Measurements from ENCODE around the gene SLC9A9.
"Not testable (repeated sequence)": the region's sequence is repeated elsewhere in the genome, so short reads cannot be mapped to it uniquely, and the experiment has no call there.

SLC9A9 gene

GRCh38 chr3:143847787-143848631 lies at the start of gene SLC9A9:
SLC9A9 (minus strand) TSS chr3:143848468; CDS start chr3:143848322, 146 bp downstream.
- no peak for DNase-seq (ENCODE audit: low spot score)
- peak; percentile 52 for FAIRE-seq

DNA sequence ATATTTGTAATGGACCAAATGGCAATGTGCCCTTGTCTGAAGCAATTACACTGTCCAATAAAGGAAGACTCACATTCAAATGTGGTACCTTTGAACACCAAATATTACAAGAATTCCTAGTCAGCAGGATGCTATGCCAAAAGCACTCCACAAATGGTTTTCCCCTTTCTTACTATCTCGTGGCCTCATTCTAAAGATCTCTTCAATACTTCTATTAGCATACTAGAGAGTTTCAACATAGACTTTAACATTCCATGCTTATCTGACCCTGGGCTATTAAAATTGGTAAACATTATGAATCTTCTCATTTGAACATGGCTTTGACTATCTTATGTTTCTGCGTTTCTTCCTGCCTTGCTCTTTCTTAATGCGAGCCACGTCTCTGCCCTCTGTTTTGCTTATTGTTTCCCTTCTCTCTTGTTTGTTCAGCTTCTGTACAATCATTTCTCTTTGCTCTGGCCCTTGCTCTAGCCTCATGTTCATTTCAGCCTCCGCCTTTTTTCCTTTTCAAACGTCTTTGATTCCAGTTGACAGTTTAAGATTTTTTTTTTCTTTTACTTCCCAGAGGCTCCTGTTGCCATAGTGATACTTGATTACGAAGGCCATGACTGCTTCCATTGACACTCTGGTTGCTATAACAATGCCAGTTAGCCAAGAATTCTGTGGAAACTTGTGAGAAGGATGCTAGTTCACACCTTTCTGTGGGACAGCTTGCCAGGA lies 49.5 kb upstream of the SLC9A9 start:
- DNase-seq (ENCODE audit: low spot score) (no peak), FAIRE-seq (no peak)

DNA sequence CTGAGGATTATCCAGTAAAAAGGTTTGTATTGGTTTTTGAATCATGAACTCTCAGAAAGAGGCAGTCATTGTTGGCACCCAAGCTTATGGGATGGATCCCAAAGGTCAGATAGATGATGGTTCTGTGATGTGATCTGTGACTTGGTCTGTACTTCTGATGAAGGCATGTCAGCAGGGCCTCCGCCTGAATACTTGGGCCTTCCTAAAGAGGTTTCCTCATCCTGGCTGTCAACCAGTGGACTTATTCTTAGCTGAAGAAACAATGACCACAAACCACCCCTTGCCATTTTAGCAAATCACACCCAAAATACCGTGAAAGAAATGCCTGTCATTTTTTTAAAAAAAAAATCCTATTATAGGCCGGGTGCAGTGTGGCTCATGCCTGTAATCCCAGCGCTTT lies 48.2 kb upstream of the SLC9A9 start:
- DNase-seq (ENCODE audit: low spot score) (no peak), FAIRE-seq (no peak)

- FAIRE-seq = peak; percentile 38
- no peak for DNase-seq (ENCODE audit: low spot score)
Observed at GRCh38 chr3:143895805-143896204, 47.5 kb upstream of the SLC9A9 start.

DNA sequence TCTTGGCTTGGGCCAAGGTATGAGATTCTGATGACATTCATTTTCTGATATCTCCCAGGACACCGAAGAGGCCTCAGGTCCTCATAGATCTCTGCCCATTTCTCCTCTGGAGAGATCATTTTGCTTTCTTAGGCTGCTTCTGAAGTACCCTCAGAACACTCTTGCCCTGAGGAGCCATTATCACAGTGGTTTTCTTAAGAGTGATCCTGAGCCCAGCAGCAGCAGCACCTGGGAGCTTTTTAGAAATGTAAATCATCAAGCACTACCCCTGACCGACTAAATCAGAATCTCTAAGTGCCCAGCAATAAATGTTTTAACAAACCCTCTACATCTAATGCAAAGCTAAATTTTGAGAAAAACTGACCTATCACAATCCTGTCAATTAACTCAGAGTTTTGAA lies 40.6 kb upstream of the SLC9A9 start:
- FAIRE-seq (no peak), DNase-seq (ENCODE audit: low spot score) (no peak)

DNA sequence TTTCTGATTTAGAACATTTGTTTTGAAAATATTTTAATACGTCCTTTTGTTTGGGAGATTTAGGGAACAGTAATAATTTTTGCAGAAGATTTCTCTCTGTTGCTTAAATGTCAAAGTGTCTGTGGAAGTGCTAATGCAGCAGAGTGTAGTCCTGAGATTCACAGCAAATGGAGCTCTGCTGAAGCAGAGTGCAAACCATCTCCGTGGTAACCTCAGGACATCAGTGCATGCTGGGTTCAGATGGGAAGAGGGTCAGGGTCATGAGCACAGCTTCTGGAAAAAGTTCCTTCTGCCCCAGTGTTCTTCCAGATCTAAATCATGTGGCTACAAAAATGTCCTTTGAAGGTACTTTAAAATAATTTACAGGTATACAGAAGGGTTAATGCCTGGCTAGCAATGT lies 39.9 kb upstream of the SLC9A9 start:
- FAIRE-seq (no peak), DNase-seq (ENCODE audit: low spot score) (no peak)

DNA sequence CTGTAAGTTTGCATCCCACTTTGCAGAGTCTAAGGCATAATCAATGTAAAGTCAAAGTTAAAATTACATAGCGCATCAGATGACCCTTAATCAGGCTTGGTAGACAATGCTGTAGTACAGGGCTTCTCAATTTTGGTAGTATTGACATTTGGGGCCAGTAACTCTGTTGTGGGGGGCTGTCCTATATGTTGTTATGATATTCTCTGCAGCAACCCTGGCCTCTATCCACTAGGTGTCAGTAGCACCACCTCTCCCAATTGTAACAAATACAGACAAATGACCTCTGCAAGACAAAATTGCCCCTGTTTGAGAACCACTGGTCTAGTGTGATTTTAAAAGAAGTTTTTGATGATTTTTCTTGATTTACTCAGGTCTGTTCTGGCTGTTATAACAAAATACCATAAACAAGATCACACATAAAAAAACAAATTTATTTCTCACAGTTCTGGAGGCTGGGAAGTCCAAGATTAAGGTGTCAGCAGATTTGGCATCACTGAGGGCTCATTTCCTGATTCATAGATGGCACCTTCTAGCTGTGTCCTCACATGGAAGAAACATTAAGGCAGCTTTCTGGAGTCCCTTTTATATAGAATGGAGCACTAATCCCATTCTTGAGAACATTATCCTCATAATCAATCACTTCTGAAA lies 37.6 kb upstream of the SLC9A9 start:
- FAIRE-seq = no peak

DNA sequence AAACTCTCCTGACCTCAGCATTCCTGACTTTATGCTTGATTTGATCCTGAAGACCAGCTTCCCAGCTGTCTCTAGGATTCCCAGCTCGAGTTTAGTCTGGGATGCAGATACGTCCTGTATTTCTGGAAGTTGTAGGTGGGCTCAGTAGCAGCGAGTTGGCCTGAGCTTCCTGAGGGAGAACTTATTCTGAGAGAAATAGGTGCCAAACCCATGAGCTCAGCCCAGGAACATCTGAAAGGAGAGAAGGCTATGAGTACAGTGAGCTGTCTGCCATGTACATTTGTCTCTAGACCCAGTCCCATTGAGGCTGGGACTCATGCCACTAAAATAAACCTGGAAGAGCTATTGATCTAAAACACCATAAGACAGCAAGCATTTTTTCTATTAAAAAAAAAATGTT lies 36.6 kb upstream of the SLC9A9 start:
- DNase-seq (ENCODE audit: low spot score) = no peak
- FAIRE-seq = no peak

More for the DNA sequence above, 37.6 kb upstream of the SLC9A9 start:
- peak; percentile 24 for DNase-seq (ENCODE audit: low spot score)

DNA sequence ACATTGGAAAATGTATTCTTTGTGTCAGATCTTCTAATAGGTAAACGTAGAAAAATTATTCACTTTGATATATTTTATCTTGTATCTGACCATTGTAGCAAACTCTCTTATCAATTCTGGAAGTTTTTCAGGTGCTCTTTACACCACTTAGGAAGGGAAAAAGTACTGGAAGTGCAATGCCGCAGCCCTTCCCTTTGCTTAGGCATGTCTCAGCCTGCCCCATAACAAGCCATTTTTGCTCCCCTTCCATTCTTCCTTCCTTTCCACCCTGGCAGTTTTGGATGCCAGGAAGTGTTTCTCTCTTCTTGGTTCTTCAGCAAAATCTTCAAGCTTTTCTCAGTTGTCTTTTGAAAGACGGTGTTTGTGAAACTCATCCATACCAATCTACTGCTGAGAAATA lies 34.9 kb upstream of the SLC9A9 start:
- FAIRE-seq = no peak

DNA sequence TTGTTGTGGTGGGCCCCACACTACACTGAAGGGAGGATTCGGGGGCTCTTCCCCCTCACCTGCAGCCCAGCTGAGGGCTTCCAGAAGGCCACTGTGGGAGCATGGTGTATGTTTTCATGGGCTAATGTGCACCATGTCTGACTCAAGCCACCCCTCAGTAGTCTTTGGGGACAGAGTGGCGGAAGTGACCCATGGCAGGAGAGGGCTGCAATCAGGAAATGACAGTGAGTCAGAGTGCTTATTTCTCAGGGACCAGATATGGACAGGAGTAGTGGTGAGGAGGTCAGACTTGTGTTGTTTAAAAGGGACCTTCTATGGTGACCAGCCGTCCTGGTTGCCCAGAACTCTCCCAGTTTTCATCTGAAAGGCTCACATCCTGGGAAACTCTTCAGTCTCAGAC lies 32.8 kb upstream of the SLC9A9 start:
- DNase-seq (ENCODE audit: low spot score) (no peak), FAIRE-seq (no peak)

More for the DNA sequence above, 34.9 kb upstream of the SLC9A9 start:
- DNase-seq (ENCODE audit: low spot score) = no peak

GRCh38 chr3:143875546-143875945 lies 27.3 kb upstream of the SLC9A9 start:
- DNase-seq (ENCODE audit: low spot score) (no peak), FAIRE-seq (no peak)

GRCh38 chr3:143873553-143873952 lies 25.3 kb upstream of the SLC9A9 start:
- FAIRE-seq; DNase-seq (ENCODE audit: low spot score): not testable (repeated sequence)

DNA sequence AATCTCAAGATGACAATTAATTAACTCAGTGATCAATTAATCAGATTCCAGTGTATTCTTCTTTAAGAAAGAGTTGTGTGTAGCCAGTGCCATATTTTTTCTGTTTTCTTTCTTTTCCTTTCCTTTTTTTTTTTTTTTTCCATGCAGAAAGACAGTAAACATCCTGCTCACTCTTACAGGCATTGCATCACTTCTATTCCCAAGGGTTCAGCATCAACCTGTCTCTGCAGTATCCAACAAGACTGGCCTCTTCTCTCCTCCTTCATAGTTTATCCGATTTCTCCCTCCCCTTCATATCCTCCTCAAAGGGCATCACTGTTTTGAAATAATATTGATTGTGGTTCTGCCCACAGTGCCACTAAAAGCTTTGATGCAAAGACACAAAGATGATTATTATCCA lies 17.0 kb upstream of the SLC9A9 start:
- FAIRE-seq (no peak), DNase-seq (ENCODE audit: low spot score) (no peak)

DNA sequence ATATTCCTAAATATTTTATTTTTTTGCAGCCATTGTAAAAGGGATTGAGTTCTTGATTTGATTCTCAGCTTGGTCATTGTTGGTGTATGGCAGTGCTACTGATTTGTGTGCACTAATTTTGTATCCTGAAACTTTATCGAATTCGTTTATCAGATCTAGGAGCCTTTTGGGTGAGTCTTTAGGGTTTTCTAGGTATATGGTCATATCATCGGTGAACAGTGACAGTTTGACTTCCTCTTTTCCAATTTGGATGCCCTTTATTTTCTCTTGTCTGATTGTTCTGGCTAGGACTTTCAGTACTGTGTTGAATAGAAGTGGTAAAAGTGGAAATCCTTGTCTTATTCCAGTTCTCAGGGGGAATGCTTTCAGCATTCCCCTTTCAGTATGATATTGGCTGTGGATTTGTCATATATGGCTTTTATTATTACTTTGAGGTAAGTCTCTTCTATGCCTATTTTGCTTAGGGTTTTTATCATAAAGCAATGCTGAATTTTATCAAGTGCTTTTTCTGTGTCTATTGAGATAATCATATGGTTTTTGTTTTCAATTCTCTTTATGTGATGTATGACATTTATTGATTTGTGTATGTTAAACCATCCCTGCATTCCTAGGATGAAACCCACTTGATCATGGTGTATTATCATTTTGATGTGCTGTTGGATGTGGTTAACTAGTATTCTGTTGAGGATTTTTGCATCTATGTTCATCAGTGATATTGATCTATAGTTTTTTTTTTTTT lies 11.4 kb upstream of the SLC9A9 start:
- FAIRE-seq (no peak), DNase-seq (ENCODE audit: low spot score) (no peak)

DNA sequence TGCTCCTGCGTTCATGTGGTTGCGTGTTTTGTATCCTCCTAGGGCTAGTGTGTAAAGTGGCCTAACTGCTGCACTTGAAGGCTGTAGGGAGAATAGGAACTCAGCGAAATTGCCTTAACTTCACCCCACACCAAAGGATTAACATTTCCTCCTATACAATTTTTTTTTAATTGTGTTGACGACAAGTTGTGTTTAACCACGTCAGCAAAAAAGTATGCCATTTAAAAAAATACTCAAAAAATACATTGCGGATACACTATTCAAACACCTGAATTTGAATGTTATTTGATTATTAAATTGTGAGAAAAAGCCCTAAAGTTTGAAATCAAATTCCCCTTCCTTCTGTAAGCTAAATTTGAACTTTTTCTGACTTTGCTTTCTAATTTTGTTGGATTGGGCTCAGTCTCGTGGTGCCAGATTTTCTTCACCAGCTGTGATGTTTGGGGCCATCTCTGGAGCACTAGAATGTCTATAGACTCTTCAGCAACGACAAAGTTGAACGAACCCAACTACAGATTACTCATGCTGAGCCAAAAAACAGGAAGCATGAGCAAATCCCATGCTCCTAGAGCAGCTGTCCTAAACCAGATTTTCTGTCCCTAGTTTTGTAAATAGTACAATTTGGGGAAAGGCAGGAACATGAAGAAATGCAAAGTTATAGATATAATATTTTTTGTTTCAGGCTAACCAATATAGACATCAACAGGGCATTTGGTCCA lies 8.1 kb upstream of the SLC9A9 start:
- no peak for FAIRE-seq
- DNase-seq (ENCODE audit: low spot score) = no peak

DNA sequence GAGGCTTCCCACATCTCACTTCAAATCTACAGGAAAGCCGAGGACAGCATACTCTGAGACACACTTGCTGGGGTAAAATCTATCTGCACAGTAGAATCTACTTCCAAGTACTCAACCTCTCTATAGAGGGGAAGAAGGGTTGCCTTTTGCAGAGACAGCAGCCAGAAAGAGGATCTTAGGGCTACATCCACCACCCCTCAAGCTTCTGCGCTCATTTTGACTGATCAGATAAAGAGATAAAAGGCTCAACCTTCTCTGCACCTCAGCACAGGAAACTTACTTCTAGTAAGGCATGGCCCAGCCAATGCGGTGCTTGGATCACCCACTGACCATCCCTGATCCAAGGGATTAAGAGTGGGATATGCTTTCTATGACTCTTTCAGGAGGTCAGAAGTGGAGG lies 6.9 kb upstream of the SLC9A9 start:
- DNase-seq (ENCODE audit: low spot score) = no peak
- FAIRE-seq = no peak

DNA sequence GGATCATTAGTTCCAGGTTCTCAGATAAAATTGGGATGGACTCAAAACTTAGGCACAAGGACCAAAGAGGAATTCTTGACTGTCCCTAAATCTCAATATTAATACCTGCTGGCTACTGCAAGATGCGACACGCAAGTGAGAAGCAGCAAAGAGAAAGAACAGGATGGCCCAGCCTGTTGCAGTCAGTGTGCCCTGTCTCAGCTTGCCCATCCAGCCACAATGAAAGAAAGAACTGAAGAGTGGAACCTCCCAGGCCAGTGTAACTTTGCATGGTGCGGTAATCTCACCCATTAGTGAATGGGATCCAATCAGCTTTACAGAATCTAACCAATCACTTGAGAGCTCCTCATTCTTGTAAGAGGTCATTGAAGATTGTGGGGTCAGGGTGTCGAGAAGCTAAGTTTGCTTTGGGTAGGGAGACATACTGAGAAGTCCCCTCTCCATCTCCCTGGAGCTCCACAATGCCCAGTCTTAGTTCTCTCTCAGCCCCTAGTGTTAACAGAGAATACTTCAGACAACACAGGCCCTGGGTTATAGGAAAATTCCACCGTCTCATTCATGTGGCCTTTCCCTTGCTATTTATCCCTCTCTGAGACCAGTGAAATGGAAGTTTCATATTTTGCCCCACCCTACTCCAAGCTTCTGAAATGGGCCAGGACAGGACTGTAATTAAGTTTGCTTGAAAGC lies 3.2 kb upstream of the SLC9A9 start:
- FAIRE-seq (no peak), DNase-seq (ENCODE audit: low spot score) (no peak)

GRCh38 chr3:143850877-143851276 lies 2.6 kb upstream of the SLC9A9 start:
- no peak for DNase-seq (ENCODE audit: low spot score)
- no peak for FAIRE-seq

DNA sequence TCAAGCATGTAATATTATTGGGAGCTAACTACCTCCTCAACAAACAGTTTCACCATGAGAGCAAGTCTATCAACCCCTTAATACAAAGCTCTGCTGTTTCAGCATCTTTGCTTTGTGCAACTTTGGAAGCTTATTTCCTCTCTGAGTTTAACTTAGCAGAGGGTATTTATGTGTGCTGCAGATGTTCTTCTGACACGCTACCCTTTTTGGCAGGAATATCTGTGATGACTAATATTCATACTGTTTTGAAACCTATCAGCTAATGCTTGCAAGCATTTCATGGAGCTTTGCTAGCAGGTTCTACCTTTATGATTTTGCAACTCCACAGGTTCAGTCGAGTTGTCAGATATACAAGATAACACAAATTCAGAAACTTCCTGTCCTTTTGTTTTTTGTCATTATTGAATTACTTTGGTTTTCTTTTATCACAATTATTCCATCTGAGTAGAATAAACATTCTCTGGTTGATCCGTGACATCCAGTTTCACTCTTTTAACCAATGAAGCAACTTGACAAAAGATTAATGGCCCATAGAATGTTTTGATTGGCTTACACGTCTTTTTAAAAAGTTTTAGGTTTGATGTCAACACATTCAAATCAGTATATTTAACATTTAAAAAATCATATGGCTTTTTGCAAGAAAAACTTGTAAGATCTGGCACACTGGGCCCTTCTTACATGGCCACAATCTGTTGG lies 1.7 kb upstream of the SLC9A9 start:
- FAIRE-seq (no peak), DNase-seq (ENCODE audit: low spot score) (no peak)

- FAIRE-seq (no peak), DNase-seq (ENCODE audit: low spot score) (no peak)
Observed at GRCh38 chr3:143848704-143849103, 436 bp upstream of the SLC9A9 start.
